Stimulated activated CD8-positive, alpha-beta memory T cell treated with anti-CD3 and anti-CD28 coated beads, Interleukin-12 subunit alpha, Interleukin-12 subunit beta, amount 100 ng/mL, for 24 hours (primary cell): ENCODE measurements around the gene BMERB1.
"Not testable (repeated sequence)": the region's sequence is repeated elsewhere in the genome, so short reads cannot be mapped to it uniquely, and the experiment has no call there.

ENCODE experiments used
- DNase-seq: peaks from one replicate; pipeline ENCODE4 v3.0.0-alpha.2; 2020; ENCODE audit errors: extremely low read depth

BMERB1 gene

DNA sequence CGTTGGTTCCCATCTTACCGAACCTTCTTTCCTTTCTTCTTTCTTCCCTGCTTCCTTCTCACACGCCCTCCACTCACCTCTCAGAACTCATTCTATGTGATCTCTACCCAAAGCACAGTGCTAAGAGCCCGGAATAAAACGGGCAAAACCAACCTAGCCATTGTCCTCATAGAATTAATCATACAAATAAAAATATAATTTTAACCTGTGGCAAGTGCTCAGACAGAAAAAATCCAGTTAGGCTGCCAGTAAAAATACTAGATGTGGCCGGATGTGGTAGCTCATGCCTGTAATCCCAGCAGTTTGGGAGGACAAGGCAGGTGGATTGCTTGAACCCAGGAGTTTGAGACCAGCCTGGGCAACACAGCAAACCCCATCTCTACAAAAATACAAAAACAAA lies 27.0 kb downstream of the BMERB1 start:
- no peak for DNase-seq

DNA sequence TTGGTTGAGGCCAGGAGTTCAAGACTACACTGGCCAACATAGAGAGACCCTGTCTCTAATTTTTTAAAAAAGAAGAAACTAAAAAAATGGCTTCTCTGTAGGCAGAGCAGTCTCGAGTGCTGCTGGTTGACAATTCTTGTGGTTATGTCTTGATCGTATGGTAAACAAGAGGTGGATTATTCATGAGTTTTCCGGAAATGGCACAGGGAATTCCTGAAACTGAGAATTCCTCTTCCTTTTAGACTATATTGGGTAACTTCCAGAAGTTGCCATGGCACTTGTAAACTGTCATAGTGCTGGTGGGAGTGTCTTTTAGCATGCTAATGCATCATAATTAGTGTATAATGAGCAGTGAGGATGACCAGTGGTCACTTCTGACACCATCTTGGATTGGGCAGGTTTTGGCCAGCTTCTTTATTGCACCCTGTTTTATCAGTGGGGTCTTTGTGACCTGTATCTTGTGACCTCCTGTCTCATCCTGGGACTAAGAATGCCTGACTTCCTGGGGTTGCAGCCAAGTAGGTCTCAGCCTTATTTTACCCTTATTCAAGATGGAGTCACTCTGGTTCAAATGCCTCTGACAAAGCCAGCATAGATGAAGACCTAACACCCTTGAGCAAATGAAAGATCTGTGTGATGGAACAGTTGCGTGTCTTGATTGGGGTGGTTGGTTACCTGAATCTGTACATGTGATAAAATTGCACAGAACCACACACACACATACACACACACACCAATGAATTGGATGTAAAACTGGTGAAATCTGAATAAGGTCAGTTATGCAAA lies 30.2 kb downstream of the BMERB1 start:
- DNase-seq: no peak

DNA sequence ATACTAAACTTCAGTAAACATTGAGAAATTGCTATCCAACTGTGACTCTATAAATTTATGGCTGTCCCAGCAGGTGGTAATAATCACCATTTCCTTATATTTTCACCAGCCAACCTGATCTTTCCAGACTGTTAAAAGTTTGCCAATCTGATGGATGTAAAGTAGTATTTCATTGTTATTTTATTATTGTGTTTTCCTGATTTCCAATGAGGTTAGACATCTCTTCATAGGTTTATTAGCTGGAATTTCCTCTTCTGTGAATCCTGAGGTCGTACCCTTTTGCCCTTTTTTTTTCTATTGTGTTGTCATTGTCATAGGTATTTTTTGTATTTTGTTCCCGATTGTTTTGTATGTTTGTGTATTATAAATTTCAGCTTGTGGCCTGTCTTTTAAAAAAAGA lies 31.7 kb downstream of the BMERB1 start:
- DNase-seq: no peak

DNA sequence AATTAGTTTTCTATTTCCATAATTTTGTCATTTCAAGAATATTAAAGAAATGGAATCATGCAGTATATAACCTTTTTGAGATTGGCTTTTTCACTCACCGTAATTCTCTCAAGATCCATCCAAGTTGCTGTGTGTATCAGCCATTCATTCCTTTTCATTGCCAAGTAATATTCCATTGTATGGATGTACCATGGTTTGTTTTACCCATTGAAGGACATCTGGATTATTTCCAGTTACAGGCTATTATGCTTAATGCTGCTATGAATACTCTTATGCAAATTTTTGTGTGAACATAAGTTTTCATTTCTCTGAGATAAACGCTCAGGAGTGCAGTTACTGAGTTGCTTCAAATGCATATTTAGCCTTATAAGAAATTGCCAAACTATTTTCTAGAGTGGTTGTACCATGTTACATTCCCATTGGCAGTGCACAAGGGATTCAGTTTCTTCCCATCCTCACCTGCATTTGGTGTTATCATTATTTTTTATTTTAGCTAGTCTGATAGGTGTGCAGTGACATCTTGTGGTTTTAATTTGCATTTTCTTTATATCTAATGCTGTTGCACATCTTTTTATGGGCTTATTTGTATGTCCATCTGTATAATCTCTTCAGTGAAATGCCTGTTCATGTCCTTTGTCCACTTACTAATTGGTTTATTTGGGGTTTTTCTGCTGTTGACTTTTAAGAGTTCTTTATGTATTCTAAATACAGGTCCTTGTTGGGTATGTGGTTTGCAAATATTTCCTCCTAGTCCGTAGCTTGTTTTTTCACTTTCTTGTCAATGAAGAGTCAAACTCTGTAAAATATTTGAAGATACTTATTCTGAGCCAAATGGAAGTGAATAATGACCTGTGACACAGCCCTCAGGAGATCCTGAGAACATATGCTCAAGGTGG lies 32.7 kb downstream of the BMERB1 start:
- DNase-seq: no peak

DNA sequence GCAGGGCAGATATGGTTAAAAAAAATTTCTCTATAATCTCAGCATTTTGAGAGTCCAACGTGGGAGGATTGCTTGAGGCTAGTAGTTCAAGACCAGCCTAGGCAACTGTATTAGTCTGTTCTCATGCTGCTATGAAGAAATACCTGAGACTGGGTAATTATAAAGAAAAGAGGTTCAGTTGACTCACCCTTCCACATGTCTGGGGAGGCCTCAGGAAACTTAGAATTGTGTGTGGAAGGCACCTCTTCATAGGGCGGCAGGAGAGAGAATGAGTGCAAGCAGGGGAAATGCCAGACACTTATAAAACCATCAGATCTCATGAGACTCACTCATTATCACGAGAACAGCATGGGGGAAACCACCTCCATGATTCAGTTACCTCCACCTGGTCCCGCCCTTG lies 42.6 kb downstream of the BMERB1 start:
- DNase-seq: not testable (repeated sequence)

DNA sequence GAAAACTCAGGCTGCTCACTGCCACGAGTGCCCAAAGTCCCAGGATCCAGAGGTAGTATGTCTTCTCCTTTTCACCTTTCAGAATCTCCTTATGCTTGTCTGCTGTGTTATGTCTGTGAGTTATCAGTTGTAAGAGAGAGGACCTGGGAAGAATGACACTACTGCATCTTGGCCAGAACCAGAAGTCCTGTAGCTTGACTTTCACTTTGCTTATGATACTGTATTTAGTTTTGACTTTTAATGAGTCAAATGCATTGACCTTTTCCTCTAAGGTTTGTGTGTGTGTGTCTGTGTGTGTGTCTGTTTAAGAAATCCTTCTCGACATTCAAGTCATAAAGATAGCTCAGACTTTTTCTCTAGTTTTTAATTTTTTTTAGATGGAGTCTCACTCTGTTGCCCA lies 43.4 kb downstream of the BMERB1 start:
- DNase-seq: no peak

DNA sequence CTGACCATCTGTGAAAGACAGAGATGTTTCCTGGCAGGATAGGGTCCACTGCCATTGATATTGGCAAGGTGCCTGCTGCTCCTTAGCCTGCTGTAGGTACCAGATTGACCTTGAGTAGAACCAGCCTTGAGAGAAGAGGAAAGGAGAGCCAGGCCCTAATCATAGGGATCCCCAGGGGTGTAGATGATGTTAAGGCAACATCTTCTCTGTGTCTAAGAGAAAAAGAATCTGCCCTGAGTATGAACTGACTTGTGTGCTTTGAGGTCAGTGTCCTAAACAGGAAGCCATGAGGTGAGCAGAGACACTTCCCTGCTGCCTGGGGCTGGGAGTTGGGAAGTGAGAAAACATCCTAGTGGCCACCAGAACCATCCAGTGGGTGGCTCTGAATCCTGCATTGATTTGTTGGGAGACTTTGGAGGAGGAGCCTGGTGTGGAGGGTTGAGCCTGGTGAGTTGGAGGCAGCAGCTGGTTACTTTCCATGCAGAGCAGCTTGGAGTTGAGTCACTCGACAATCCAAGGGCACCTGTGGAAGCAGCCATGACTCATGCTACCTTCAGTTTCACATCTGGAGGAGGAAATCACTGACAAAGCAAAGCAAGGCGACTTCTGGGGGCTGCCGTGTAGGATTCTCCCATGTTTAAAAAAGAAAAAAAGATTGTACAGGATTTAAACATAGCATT lies 47.8 kb downstream of the BMERB1 start:
- no peak for DNase-seq

DNA sequence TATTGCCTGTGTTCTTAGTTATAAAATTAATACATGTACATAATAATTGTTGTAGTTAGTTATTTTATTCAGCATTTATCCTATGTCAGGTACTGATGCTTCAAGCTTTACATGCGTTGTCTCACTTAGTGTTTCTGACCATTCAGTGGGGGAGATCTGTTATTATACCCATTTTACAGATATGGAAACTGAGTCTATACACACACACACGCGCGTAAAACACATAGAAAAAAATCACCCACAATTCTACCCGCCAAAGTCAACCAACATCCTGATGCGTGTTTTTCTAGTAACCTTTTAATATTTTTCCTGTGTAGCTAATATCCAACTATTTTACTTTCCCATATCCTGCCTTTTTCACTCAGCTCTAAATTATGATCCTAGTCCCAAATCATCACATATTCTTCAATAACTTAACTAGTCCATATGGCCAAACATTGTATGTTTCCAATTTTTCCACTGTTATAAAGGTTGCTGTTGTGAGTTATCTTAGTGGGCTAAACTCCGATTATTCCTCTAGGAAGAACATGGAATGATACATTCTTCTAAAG lies 48.4 kb downstream of the BMERB1 start:
- DNase-seq: no peak

DNA sequence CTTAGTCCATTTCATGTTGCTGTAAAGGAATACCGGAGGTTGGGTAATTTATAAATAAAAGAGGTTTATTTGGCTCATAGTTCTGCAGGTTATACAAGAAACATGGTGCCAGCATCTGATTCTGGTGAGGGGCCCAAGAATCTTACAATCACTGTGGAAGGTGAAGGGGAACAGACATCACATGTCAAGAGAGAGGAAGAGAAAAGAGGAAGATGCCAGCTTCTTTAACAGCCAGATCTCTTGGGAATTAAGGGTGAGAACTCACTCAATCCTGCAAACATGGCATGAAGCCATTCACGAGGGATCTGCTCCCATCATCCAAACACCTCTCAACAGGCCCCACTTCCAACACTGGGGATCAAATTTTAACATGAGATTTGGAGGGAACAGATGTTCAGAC lies 49.5 kb downstream of the BMERB1 start:
- no peak for DNase-seq

DNA sequence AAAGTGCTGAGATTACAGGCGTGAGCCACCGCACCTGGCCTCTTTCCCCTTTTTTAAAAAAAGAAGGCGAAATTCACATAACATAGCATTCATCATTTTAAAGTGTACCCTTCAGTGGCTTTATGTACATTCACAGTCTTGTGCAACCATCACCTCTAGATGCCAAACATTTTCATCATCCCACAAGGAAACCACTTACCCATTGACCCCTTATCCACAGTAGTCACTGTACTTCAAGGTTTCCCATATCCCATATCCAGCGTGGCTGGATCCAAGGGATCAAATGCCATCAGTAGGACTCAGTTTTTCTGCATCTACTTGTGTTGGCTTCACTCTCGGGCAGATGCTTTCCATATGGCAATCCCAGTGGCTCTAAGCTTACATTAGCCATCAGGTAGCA lies 50.3 kb downstream of the BMERB1 start:
- DNase-seq: no peak

DNA sequence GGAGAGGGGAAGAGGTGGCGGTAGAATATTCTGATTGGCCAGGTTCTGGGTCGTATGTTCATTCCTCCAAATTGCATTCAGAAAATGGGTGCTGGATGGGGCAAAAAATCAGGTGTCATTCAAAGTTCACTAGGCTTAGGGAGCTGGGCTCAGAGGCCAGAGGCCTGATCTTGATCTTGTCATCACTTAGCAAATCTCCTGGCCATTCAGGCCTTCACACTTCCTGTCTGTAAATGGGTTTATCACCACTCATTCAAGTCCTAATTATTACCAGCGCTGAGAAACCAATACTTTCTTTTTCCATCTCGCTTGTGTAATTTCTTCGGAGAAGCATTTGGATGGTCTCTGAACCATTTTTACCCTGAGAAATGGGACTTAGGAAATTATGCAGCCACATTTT lies 50.8 kb downstream of the BMERB1 start:
- no peak for DNase-seq

DNA sequence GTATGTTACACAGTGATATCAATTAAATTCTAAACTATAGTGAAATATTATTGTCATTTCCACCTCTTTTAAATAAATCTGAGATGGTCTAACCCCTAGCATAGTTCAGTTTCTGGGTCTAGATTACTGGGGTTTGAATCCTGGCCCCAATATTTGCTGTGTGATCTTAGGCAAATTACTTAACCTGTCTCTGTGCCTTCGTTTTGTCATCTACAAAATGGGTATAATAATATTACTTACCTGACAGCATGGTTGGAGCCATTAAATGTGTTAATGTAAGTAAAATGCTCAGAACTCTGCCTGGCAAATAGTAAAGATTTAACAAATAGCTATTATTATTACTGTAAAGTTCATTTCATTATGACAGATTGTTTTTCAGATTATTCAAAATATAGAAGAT lies 52.3 kb downstream of the BMERB1 start:
- no peak for DNase-seq

DNA sequence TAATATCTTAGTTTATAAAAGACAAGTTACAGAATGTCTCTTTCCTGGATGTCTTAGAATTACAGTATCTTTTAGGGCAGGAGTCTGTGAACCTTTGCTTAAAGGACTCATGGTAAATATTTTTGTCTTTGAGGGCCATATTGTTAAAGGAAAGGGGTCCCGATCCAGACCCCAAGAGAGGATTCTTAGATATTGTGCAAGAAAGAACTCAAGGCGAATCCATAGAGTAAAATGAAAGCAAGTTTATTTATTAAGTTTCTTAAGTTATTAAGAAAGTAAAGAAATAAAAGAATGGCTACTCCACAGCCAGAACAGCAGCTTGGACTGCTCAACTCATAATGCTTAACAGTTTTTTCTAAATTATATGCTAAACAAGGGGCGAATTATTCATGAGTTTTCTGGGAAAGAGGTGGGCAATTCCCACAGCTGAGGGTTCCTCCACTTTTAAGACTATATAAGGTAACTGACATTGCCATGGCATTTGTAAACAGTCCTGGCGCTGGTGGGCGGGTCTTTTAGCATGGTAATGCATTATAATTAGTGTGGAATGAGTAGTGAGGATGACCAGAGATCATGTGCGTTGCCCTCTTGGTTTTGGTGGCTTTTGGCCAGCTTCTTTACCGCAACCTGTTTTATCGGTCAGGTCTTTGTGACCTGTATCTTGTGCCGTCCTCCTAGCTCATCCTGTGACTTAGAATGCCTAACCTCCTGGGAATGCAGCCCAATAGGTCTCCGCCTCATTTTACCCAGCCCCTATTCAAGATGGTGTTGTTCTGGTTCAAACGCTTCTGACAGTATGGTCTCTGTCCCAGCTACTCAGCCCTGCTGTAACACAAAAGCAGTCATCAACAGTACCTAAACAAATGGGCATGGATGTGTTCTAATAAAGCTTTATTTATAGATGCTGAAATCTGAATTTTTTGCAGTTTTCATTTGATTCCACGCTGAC lies 53.2 kb downstream of the BMERB1 start:
- DNase-seq: no peak

DNA sequence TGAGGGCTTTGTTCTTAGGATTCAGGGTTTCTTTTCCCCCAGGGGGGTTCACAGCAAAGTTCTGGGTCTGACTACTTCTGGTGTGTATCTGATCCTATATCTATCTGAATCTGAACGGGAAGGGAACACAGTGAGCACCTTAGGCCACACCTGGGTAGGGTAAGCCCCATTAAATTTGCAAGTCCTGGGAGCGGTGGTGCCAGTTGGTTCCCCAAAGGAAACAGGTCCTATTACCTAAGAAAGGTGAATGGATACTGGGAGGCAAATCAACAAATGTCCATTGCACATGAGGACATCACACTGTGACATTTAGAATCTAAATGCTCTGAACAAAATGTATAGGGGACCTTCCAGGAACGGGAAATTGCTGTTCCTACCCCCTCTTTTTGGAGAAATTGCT lies 54.6 kb downstream of the BMERB1 start:
- DNase-seq: no peak

DNA sequence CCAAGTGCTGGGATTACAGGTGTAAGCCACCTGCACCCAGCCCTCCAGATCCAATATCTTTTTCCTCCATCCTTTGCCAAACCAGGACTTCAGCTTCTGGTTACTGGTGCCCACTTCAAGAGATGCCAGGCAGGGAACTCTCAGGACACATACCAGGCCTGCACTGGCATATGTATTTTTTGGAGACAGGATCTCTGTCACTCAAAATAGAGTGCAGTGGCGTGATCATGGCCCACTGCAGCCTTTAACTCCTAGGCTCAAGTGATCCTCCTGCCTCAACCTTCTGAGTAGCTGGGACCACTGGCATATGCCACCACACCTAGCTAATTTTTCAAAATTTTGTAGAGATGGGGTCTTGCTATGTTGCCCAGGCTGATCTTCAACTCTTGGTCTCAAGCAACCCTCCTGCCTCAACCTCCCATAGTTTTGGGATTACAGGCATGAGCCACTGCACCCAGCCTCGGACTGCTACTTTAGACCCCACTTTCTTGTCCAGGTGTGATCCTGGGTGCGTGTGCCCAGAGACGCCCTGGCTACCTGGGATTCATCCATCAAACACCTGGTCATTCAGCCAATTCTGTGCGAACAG lies 55.8 kb downstream of the BMERB1 start:
- DNase-seq: no peak

DNA sequence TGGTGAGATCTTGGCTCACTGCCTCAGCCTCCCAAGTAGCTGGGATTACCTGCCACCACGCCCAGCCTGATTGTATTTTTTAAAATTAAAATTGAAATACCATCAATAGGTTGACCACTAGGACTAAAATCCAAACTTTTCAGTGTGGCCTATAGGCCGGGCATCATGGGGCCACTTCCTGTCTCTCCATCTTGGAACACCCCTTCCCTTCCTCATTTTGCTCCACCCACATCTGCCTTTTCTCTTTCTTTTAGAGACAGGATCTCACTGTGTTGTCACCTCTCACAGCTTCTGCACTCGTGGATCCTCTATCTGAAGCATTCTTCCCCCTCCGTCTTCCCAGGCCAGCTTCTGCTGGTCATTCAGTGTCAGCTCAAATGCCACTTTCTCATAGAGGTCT lies 57.0 kb downstream of the BMERB1 start:
- no peak for DNase-seq

DNA sequence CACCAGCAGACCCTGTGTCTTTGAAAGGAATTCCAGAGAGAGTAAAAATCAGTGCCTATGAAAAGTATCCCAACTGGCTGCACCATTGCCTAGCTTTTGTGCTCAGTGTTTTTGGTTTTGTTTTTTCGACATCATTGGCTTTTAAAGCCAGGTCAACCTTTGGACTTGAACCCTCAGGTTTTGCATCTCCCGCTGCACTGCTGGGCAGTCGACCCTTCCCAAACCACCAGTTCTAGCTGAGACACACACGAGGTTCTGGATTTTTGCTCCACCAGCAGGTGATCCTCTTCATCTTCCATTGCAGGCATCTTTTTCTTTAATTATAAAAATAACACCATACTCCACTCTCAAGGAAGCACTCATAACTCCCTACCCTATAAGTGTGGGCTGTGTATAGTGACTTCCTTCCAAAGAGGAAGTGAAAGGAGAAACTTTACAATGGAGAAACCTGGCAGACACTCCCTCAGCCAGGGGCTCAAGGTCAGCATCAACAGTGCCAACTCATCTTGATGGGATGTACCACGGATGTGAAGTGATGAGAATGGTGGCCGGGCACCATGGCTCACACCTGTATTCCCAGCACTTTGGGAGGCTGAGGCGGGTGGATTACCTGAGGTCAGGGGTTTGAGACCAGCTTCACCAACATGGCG lies 57.8 kb downstream of the BMERB1 start:
- no peak for DNase-seq

DNA sequence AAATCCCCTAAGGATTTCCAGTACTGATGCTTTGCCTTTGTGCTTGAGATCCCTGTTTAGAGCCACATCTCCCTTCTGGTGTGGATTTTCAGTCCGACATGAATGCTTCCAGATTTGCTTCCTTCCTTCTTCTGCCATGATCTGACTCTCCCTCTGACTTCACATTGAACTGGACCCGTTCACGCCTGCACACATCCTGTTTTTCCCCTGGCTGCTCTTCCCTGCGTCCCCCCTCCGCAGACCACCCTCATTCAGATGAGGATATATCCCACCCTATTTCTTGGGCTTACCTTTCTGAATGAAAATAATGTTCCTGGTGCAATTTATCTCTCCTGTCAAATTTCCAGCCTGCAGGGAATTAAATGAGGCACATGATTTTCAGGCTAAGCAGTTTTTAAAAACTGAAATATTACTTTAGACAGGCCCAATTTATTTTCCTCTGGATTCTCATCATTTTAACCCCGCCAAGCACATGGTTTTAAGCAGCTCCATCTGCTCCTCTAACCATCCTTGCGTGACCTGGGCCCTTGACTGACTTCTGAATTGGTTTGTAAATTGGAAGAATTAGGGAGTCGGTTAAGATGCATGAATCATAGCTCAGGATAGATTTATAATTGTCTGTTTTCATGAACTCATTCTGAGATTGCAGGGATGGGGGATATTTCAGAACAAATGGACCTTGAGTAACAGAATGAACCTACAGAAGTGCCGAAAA lies 59.2 kb downstream of the BMERB1 start:
- DNase-seq: no peak

DNA sequence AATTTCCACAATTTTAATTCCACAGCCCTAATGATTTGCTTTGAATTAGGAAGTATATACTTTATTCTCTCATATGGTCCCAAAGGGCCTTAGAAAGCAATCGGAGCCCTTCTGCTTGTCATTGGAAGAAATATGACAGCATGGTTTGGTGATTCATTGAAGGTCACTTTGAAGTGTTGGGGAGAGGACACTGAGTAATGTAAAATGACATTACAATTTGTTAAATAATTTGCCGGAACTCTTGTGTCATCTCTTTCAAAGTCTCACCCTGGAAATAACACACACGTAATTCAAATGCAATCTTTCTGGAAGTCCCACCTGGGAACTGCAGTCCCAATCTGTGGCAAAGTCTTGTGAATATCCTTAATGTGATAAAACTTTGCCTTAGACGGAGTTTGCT lies 59.8 kb downstream of the BMERB1 start:
- no peak for DNase-seq

DNA sequence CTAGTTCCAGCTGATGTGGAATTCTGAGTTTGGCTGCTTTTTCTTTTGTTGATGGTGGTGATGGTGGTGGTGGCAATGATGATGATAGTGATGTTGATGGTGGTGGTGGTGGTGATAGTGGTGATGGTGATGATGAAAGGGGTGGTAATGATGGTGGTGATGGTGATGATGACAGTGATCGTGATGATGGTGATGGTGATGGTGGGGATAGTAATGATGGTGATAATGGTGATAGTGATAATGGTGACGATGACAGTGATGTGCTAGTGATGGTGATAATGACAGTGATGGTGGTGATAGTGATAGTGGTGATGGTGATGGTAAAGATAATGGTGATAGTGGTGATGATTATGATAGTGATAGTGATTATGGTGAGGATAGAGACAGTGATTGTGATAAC lies 61.5 kb downstream of the BMERB1 start:
- DNase-seq: no peak
